WTC11 (cell line): ENCODE results near the gene MARCKSL1. TPM values are rescaled to one million over a fixed set of nuclear protein-coding genes. Genes with fewer than 3 reads are reported as not detected.

Experiments
- ATAC-seq: fragments of 200-7000 bp; cut with Tn5 transposase; 2 replicates; pipeline ENCODE4 v1.10.0; 2021; ENCODE audit warnings: mild to moderate bottlenecking, moderate library complexity
- CTCF ChIA-PET: fragments of 300-600 bp; sonication (Branson Sonifier 250); formaldehyde crosslinking; loops from one replicate; lab custom pipeline; 2021; ENCODE audit warnings: antibody characterized with exemption; lab: Charles Lee
- POLR2A ChIA-PET: fragments of 350-600 bp; sonication (Branson Sonifier 250); formaldehyde crosslinking; loops from one replicate; lab custom pipeline; 2021; ENCODE audit warnings: antibody characterized with exemption; lab: Charles Lee
- DNase-seq: peaks from one replicate; pipeline ENCODE4 v3.0.0; 2021; ENCODE audit warnings: low spot score
- H3K27ac Mint-ChIP-seq: 2 replicates; pipeline ENCODE4 v1.8.0; 2021; ENCODE audit warnings: mixed read lengths
- H3K27me3 Mint-ChIP-seq: 2 replicates; pipeline ENCODE4 v1.8.0; 2021; ENCODE audit warnings: low read depth, mild to moderate bottlenecking, moderate library complexity, mixed read lengths
- H3K36me3 Mint-ChIP-seq: 2 replicates; pipeline ENCODE4 v1.8.0; 2021; ENCODE audit warnings: mixed read lengths
- H3K4me1 Mint-ChIP-seq: 2 replicates; pipeline ENCODE4 v1.8.0; 2022; ENCODE audit warnings: mixed read lengths
- H3K4me3 Mint-ChIP-seq: 2 replicates; pipeline ENCODE4 v1.8.0; 2021; ENCODE audit warnings: mild to moderate bottlenecking, moderate library complexity, mixed read lengths
- H3K9me3 Mint-ChIP-seq: 2 replicates; pipeline ENCODE4 v1.8.0; 2021; ENCODE audit warnings: mixed read lengths
- CTCF ChIP-seq: fragments of 200-600 bp; IDR thresholded peaks from 2 replicates; pipeline ENCODE4 v1.8.0; 2022; ENCODE audit warnings: antibody characterized with exemption
- ELF4 ChIP-seq: sonication (generic); formaldehyde crosslinking; IDR thresholded peaks from 2 replicates; pipeline ENCODE4 v1.8.1; 2022; ENCODE audit warnings: low read depth, mild to moderate bottlenecking, moderate library complexity, missing genetic modification reagents
- ETV6 ChIP-seq: sonication (generic); formaldehyde crosslinking; IDR thresholded peaks from 2 replicates; pipeline ENCODE4 v1.8.1; 2022; ENCODE audit warnings: mild to moderate bottlenecking, missing genetic modification reagents
- HMGA2 ChIP-seq: fragments of 250-450 bp; sonication (Bioruptor Pico); IDR thresholded peaks from 2 replicates; pipeline ENCODE4 v1.4.0; 2021; ENCODE audit warnings: mild to moderate bottlenecking, moderate library complexity
- MXD4 ChIP-seq: fragments of 250-450 bp; sonication (Bioruptor Pico); IDR thresholded peaks from 2 replicates; pipeline ENCODE4 v1.8.0; 2021; ENCODE audit warnings: mild to moderate bottlenecking, moderate library complexity, borderline replicate concordance
- NR1H2 ChIP-seq: sonication (generic); formaldehyde crosslinking; IDR thresholded peaks from 2 replicates; pipeline ENCODE4 v1.9.0; 2021; ENCODE audit warnings: mild to moderate bottlenecking, moderate library complexity, missing genetic modification reagents
- RELA ChIP-seq: sonication (generic); formaldehyde crosslinking; IDR thresholded peaks from 2 replicates; pipeline ENCODE4 v1.8.1; 2022; ENCODE audit warnings: missing genetic modification reagents, mild to moderate bottlenecking, borderline replicate concordance
- STAT6 ChIP-seq: sonication (generic); formaldehyde crosslinking; conservative IDR thresholded peaks from 2 replicates; pipeline ENCODE4 v1.8.1; 2023; ENCODE audit warnings: mild to moderate bottlenecking, low read depth, missing genetic modification reagents, moderate library complexity
- TCF7 ChIP-seq: sonication (generic); formaldehyde crosslinking; IDR thresholded peaks from 2 replicates; pipeline ENCODE4 v1.8.0; 2022; ENCODE audit warnings: mild to moderate bottlenecking, low read depth, missing genetic modification reagents, moderate library complexity
- TEAD4 ChIP-seq: sonication (generic); formaldehyde crosslinking; IDR thresholded peaks from 2 replicates; pipeline ENCODE4 v1.8.0; 2022; ENCODE audit warnings: mild to moderate bottlenecking, missing genetic modification reagents
- USF1 ChIP-seq: sonication (generic); formaldehyde crosslinking; IDR thresholded peaks from 2 replicates; pipeline ENCODE4 v1.8.0; 2022; ENCODE audit warnings: mild to moderate bottlenecking, missing genetic modification reagents
- ZNF281 ChIP-seq: sonication (generic); formaldehyde crosslinking; IDR thresholded peaks from 2 replicates; pipeline ENCODE4 v1.8.0; 2023; ENCODE audit warnings: mild to moderate bottlenecking, missing genetic modification reagents
- ZNF396 ChIP-seq: fragments of 250-450 bp; sonication (Bioruptor Pico); IDR thresholded peaks from 2 replicates; pipeline ENCODE4 v1.8.0; 2021; ENCODE audit warnings: mild to moderate bottlenecking, moderate library complexity, borderline replicate concordance
- ZNF512 ChIP-seq: sonication (generic); formaldehyde crosslinking; IDR thresholded peaks from 2 replicates; pipeline ENCODE4 v1.8.1; 2022; ENCODE audit warnings: missing genetic modification reagents, borderline replicate concordance
- ZNF671 ChIP-seq: fragments of 250-450 bp; sonication (Bioruptor Pico); IDR thresholded peaks from 2 replicates; pipeline ENCODE4 v1.8.0; 2021; ENCODE audit warnings: mild to moderate bottlenecking
- total RNA-seq: library from RNA; stranded (reverse); gene quantifications from 3 replicates; pipeline ENCODE4 v1.2.3, GENCODE V29; 2021
- TF ChIP-seq, protein P1 (sequence below): sonication (generic); formaldehyde crosslinking; IDR thresholded peaks from 2 replicates; pipeline ENCODE4 v1.8.1; 2023; ENCODE audit warnings: mild to moderate bottlenecking, moderate library complexity, missing genetic modification reagents
- TF ChIP-seq, protein P2 (sequence below): sonication (generic); formaldehyde crosslinking; IDR thresholded peaks from 2 replicates; pipeline ENCODE4 v1.8.1; 2023; ENCODE audit warnings: mild to moderate bottlenecking, missing genetic modification reagents, moderate library complexity

MARCKSL1 gene
- total RNA-seq, 1 experiment from 2014 or later = 450 TPM

GRCh38 chr1:32311709-32312393, 24.2 kb downstream of the MARCKSL1 start:
- ATAC-seq = no peak
- H3K4me1 Mint-ChIP-seq = peaks cover 5% of the 10 kb centered on the region; the same call in 1 of the 2 replicates
- H3K27me3 Mint-ChIP-seq = no peaks in the 10 kb centered on the region
- no peak overlapping the region for H3K4me3 Mint-ChIP-seq
- CTCF ChIA-PET = interaction anchor here (0.6 to 1.4 kb wide), 5 partner anchors 63 to 223 kb away, joined by 3 to 7 read pairs (median 4); no protein-coding TSS in a partner anchor
- peak overlapping the region; percentile 39 for H3K27ac Mint-ChIP-seq
- DNase-seq = no peak
- POLR2A ChIA-PET = interaction anchor here (0.6 kb wide), 2 partner anchors 295 to 320 kb away, joined by 3 to 5 read pairs; no protein-coding TSS in a partner anchor
- H3K36me3 Mint-ChIP-seq = no peaks in the 10 kb centered on the region; the same call in none of the 2 replicates
- TF ChIP-seq TEAD4 (CRISPR knock-in tag) = no peak
- TF ChIP-seq USF1 (CRISPR knock-in tag) = no peak
- TF ChIP-seq NR1H2 (CRISPR knock-in tag) = no peak
- no peak for TF ChIP-seq RELA (CRISPR knock-in tag)
- no peak for TF ChIP-seq ZNF281
- no peak for TF ChIP-seq HMGA2 (CRISPR knock-in tag)
- TF ChIP-seq, protein P1, sequence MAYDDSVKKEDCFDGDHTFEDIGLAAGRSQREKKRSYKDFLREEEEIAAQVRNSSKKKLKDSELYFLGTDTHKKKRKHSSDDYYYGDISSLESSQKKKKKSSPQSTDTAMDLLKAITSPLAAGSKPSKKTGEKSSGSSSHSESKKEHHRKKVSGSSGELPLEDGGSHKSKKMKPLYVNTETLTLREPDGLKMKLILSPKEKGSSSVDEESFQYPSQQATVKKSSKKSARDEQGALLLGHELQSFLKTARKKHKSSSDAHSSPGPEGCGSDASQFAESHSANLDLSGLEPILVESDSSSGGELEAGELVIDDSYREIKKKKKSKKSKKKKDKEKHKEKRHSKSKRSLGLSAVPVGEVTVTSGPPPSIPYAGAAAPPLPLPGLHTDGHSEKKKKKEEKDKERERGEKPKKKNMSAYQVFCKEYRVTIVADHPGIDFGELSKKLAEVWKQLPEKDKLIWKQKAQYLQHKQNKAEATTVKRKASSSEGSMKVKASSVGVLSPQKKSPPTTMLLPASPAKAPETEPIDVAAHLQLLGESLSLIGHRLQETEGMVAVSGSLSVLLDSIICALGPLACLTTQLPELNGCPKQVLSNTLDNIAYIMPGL (CRISPR knock-in tag) = no peak
- no peak for TF ChIP-seq ZNF396 (CRISPR knock-in tag)
- TF ChIP-seq MXD4 (CRISPR knock-in tag) = no peak
- TF ChIP-seq, protein P2, sequence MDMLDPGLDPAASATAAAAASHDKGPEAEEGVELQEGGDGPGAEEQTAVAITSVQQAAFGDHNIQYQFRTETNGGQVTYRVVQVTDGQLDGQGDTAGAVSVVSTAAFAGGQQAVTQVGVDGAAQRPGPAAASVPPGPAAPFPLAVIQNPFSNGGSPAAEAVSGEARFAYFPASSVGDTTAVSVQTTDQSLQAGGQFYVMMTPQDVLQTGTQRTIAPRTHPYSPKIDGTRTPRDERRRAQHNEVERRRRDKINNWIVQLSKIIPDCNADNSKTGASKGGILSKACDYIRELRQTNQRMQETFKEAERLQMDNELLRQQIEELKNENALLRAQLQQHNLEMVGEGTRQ (CRISPR knock-in tag) = no peak
- no peak for TF ChIP-seq CTCF
- no peak for TF ChIP-seq STAT6 (CRISPR knock-in tag)
- no peak for TF ChIP-seq TCF7 (CRISPR knock-in tag)
- TF ChIP-seq ETV6 (CRISPR knock-in tag) = no peak
- TF ChIP-seq ELF4 (CRISPR knock-in tag) = no peak
- no peak for TF ChIP-seq ZNF512 (CRISPR knock-in tag)
- no peak for TF ChIP-seq ZNF671 (CRISPR knock-in tag)
- H3K9me3 Mint-ChIP-seq = no peaks in the 10 kb centered on the region
